Endothelial cell of umbilical vein (primary cell): ENCODE measurements around the gene HDAC4. TPM values are rescaled to one million over a fixed set of nuclear protein-coding genes. Genes with fewer than 3 reads are reported as not detected.

Experiments used
- BruUV-seq: library from RNA; stranded (reverse); fragments of 400-500 nt; replicated peaks from 2 replicates; lab custom pipeline; 2021; lab: Mats Ljungman, UMichigan
- CTCF ChIA-PET: fragments of 300-600, 350-600 bp; sonication (Branson Sonifier 250); formaldehyde crosslinking; loops from one replicate; lab custom pipeline; 2021; ENCODE audit warnings: antibody characterized with exemption, inconsistent platforms; lab: Charles Lee
- POLR2A ChIA-PET: fragments of 300-600, 350-600 bp; sonication (Branson Sonifier 250); formaldehyde crosslinking; loops from one replicate; lab custom pipeline; 2021; ENCODE audit warnings: antibody characterized with exemption, inconsistent platforms; lab: Charles Lee
- DNase-seq: peaks from one replicate; pipeline ENCODE4 v3.0.0-alpha.2; 2011; ENCODE audit warnings: low read depth, low spot score
- FAIRE-seq: peaks from 2 replicates; lab custom pipeline; 2011; peaks lifted over from hg19 to GRCh38; lab: Jason Lieb, UNC
- H2AFZ ChIP-seq: 2 replicates; pipeline ENCODE4 v1.6.0; 2012; ENCODE audit warnings: low read depth, low read length, control low read depth, inconsistent platforms
- H3K27ac ChIP-seq: 2 replicates; pipeline ENCODE4 v1.5.1; 2011; ENCODE audit warnings: low read depth, mild to moderate bottlenecking, control low read depth, low read length, moderate library complexity; ENCODE audit not compliant: insufficient read depth
- H3K27me3 ChIP-seq, 2 experiments: 2 replicates each; pipeline versions ENCODE4 v1.6.0 to v1.6.1; 2011; ENCODE audit warnings: low read length in 2 of 2, mixed read lengths in 1 of 2; ENCODE audit not compliant: control insufficient read depth in 2 of 2, insufficient read depth in 2 of 2
- H3K36me3 ChIP-seq, 2 experiments: 2 replicates in 1 of 2; 3 replicates in 1 of 2; pipeline ENCODE4 v1.5.1; 2011; ENCODE audit warnings: low read length in 2 of 2, mild to moderate bottlenecking in 1 of 2, moderate library complexity in 1 of 2; ENCODE audit not compliant: control insufficient read depth in 2 of 2, insufficient read depth in 2 of 2; ENCODE audit errors: extremely low read depth in 1 of 2
- H3K4me1 ChIP-seq: 3 replicates; pipeline ENCODE4 v1.5.1; 2011; ENCODE audit warnings: mild to moderate bottlenecking, low read length; ENCODE audit not compliant: control insufficient read depth, insufficient read depth; ENCODE audit errors: extremely low read depth
- H3K4me2 ChIP-seq: 2 replicates; pipeline ENCODE4 v1.6.1; 2011; ENCODE audit warnings: low read length, control low read depth, mixed read lengths; ENCODE audit not compliant: insufficient read depth
- H3K4me3 ChIP-seq, 3 experiments: fragments of 200-600 bp in 1 of 3; sonication (generic), shearing (Covaris generic) in 1 of 3; replicated peaks in 1 of 3; 2 replicates each; pipeline ENCODE4 v1.5.1; 2011 to 2016; ENCODE audit warnings: control low read depth in 3 of 3, low read length in 3 of 3, mild to moderate bottlenecking in 2 of 3, inconsistent platforms in 1 of 3, low read depth in 1 of 3, moderate library complexity in 1 of 3; ENCODE audit not compliant: insufficient read depth in 1 of 3
- H3K79me2 ChIP-seq: 2 replicates; pipeline ENCODE4 v1.6.0; 2012; ENCODE audit warnings: low read length, inconsistent platforms; ENCODE audit not compliant: control insufficient read depth, insufficient read depth
- H3K9ac ChIP-seq: replicated peaks from 2 replicates; pipeline ENCODE3; 2011; ENCODE audit warnings: low read length, control low read depth; ENCODE audit not compliant: insufficient read depth; ENCODE audit errors: extremely low read depth
- H3K9me1 ChIP-seq: replicated peaks from 3 replicates; pipeline ENCODE4 v1.6.0; 2011; ENCODE audit warnings: mild to moderate bottlenecking, low read length; ENCODE audit not compliant: control insufficient read depth, insufficient read depth; ENCODE audit errors: extremely low read depth
- H3K9me3 ChIP-seq: replicated peaks from 2 replicates; pipeline ENCODE4 v1.5.1; 2012; ENCODE audit warnings: low read length, inconsistent platforms; ENCODE audit not compliant: control insufficient read depth, insufficient read depth
- H4K20me1 ChIP-seq: replicated peaks from 2 replicates; pipeline ENCODE3; 2011; ENCODE audit warnings: mild to moderate bottlenecking, low read length; ENCODE audit not compliant: control insufficient read depth, insufficient read depth; ENCODE audit errors: extremely low read depth
- CTCF ChIP-seq, 2 donors: IDR thresholded peaks; 1 replicate in 1 of 2; 2 replicates in 1 of 2; pipeline ENCODE4 v1.5.1; 2011; ENCODE audit warnings: low read length in 2 of 2, mild to moderate bottlenecking in 2 of 2, moderate library complexity in 2 of 2, control low read depth in 1 of 2, inconsistent platforms in 1 of 2, low read depth in 1 of 2; ENCODE audit not compliant: insufficient read depth in 1 of 2; ENCODE audit errors: extremely low read depth in 1 of 2
- EZH2 ChIP-seq: IDR thresholded peaks from 2 replicates; pipeline ENCODE4 v1.6.1; 2012; ENCODE audit warnings: borderline replicate concordance, low read depth, mild to moderate bottlenecking, moderate library complexity, low read length, inconsistent platforms; ENCODE audit not compliant: severe bottlenecking
- FOS ChIP-seq: IDR thresholded peaks from 2 replicates; pipeline ENCODE4 v1.6.1; 2011; ENCODE audit warnings: mild to moderate bottlenecking, low read length, moderate library complexity, borderline replicate concordance; ENCODE audit not compliant: insufficient read depth
- GATA2 ChIP-seq: IDR thresholded peaks from 2 replicates; pipeline ENCODE4 v1.7.0; 2011; ENCODE audit warnings: low read depth, mild to moderate bottlenecking, moderate library complexity, mixed read lengths, low read length; ENCODE audit not compliant: insufficient read length, insufficient read depth
- JUN ChIP-seq: IDR thresholded peaks from 2 replicates; pipeline ENCODE4 v1.6.1; 2011; ENCODE audit warnings: borderline replicate concordance, low read depth; ENCODE audit not compliant: insufficient read length, insufficient read depth
- MAX ChIP-seq: IDR thresholded peaks from 2 replicates; pipeline ENCODE4 v1.6.1; 2011; ENCODE audit not compliant: insufficient read depth, insufficient read length
- MYC ChIP-seq: IDR thresholded peaks from one replicate; pipeline ENCODE4 v1.6.1; 2011; ENCODE audit warnings: mild to moderate bottlenecking, low read depth, low read length
- POLR2A ChIP-seq: IDR thresholded peaks from 2 replicates; pipeline ENCODE4 v1.6.1; 2012; ENCODE audit warnings: low read depth, mild to moderate bottlenecking, control low read depth, low read length
- POLR2AphosphoS5 ChIP-seq: IDR thresholded peaks from 2 replicates; pipeline ENCODE4 v1.6.1; 2012; ENCODE audit warnings: low read depth, mild to moderate bottlenecking, control low read depth, low read length, moderate library complexity; ENCODE audit not compliant: insufficient read depth
- dilution Hi-C: fragments of 300-500 bp; cut with MboI; formaldehyde crosslinking; loops from one replicate; pipeline ENCODE4 v1.15.0; 2019; ENCODE audit warnings: low sequenced_read_pairs; ENCODE audit not compliant: extremely low pct_ligation_motif_present
- intact Hi-C: fragments of 100-400 bp; cut with micrococcal nuclease; formaldehyde crosslinking; loops from one replicate; pipeline ENCODE4 v1.10.0; 2022
- polyA plus RNA-seq, 4 experiments: library from polyadenylated mRNA; depleted of rRNA in 3 of 4; stranded (reverse) in 3 of 4; unstranded in 1 of 4; fragments of >200 nt; gene quantifications; 2 replicates each; pipeline versions ENCODE4 v1.2.1 to v1.2.3, GENCODE V29; 2011 to 2012; ENCODE audit warnings: missing spikeins in 1 of 4
- total RNA-seq: library from RNA; stranded (reverse); gene quantifications from 2 replicates; pipeline ENCODE4 v1.2.3, GENCODE V29; 2021

Gene HDAC4
- total and polyA plus RNA-seq, 2 donors (not counting 3 experiments of a cell fraction or from before 2014, with no cell fraction given): 13.4 to 33.0 TPM

GRCh38 chr2:239305771-239306170 is 95.0 kb downstream of the HDAC4 start:
- FAIRE-seq (no peak), DNase-seq (no peak)
- dilution Hi-C loops: no loop called here
- BruUV-seq: no TSS peak
- Histone ChIP-seq H3K9me1 (no peaks in the 10 kb centered on the region), H3K4me3 (no peak overlapping the region), H3K9me3 (no peaks in the 10 kb centered on the region), H4K20me1 (no peaks in the 10 kb centered on the region), H3K27ac (no peak overlapping the region), H3K4me2 (no peak overlapping the region), H3K36me3 (no peaks in the 10 kb centered on the region), H3K27me3 (no peaks in the 10 kb centered on the region), H3K9ac (no peak overlapping the region), H2AFZ (no peak overlapping the region), H3K4me1 (no peaks in the 10 kb centered on the region), H3K79me2 (no peaks in the 10 kb centered on the region)
- CTCF ChIA-PET: interaction anchor here (0.9 to 1.6 kb wide), 3 partner anchors 9 to 18 kb away, joined by 3 to 4 read pairs (median 4); no protein-coding TSS in a partner anchor
- TF ChIP-seq MYC: no peak
- TF ChIP-seq GATA2: no peak
- TF ChIP-seq CTCF (IDR thresholded peaks at IDR 0.05; ENCODE audit: extremely low read depth in 1 of 2, insufficient read depth in 1 of 2, low read depth in 1 of 2, low read length in 2 of 2): no peak
- no peak for TF ChIP-seq MAX
- TF ChIP-seq POLR2A: no peak
- no peak for TF ChIP-seq FOS
- TF ChIP-seq POLR2AphosphoS5: no peak
- TF ChIP-seq EZH2: no peak
- no peak for TF ChIP-seq JUN
- POLR2A ChIA-PET: no interaction called here
- intact Hi-C loops: no loop called here
